NCI-H1930 (cell line): ENCODE measurements around the gene TRIM51G.
"Not testable (repeated sequence)": the region's sequence is repeated elsewhere in the genome, so short reads cannot be mapped to it uniquely, and the experiment has no call there.

ENCODE experiments used
- DNase-seq, 2 experiments: peaks; one replicate each; lab custom pipeline; 2025; lab: John Stamatoyannopoulos, UW

The TRIM51G gene, protein sequence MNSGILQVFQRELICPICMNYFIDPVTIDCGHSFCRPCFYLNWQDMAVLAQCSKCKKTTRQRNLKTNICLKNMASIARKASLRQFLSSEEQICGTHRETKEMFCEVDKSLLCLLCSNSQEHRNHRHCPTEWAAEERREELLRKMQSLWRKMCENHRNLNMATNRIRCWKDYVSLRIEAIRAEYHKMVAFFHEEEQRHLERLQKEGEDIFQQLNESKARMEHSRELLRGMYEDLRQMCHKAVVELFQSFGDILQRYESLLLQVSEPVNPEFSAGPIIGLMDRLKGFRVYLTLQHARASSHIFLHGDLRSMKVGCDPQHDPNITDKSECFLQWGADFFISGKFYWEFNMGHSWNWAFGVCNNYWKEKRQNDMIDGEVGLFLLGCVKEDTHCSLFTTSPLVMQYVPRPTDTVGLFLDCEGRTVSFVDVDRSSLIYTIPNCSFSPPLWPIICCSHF

GRCh38 chr11:48983785-48984184, at the start of gene TRIM51G:
Gene TRIM51G (minus strand): TSS chr11:48983885. CDS start chr11:48981695, 2,190 bp downstream.
- DNase-seq, result not testable (repeated sequence)

GRCh38 chr11:49028523-49028922, 44.8 kb upstream of the TRIM51G start, which contains the start of gene TRIM49B:
Gene TRIM49B (plus strand): TSS chr11:49028823. CDS start chr11:49031600, 2,777 bp downstream.
- DNase-seq, result not testable (repeated sequence)

DNA sequence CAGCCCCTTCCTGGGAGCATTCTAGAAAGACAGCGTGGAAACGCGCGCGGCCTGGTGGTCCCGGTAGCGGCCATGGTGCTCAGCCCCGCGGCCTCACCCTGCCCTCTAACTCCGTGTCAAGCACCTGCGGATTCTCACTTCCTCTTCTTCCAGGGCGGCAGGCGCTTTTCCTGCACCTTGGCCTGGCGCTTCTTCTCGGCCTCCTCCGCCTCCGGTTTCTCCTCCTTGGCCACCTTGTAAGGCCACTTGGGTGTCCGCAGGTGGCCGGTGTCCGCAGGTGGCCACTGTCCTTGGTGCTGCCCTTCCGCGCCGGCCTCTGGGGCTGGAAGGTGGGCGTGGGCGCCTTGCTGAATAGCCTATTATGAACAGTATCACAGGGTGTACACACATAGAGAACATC, 15.1 kb downstream of the TRIM51G start:
- not testable (repeated sequence) for DNase-seq

GRCh38 chr11:48955315-48956049, 28.2 kb downstream of the TRIM51G start:
- not testable (repeated sequence) for DNase-seq

DNA sequence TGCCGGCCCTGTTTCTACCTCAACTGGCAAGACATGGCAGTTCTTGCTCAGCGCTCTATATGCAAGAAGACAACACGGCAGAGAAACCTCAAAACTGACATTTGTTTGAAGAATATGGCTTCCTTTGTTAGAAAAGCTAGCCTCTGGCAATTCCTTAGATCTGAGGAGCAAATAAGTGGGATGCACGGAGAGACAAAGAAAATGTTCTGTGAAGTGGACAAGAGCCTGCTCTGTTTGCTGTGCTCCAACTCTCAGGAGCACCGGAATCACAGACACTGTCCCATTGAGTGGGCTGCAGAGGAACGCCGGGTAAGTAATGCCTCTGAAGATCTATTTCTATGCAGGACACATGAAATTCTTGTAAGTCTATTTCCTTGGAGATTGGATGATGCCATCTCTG, 37.9 kb downstream of the TRIM51G start:
- not testable (repeated sequence) for DNase-seq
